ENCODE results near the gene ARMCX2. TPM values are rescaled to one million over a fixed set of nuclear protein-coding genes. Genes with fewer than 3 reads are reported as not detected.

Gene ARMCX2
- total RNA-seq (2014; rRNA removed; shearing (Covaris generic)) (150 and 156 TPM in 2 replicates), polyA plus RNA-seq (2016; fragmentation: Nextera tagmentation; extraction: Ambion mirVana) (31.8 and 35.5 TPM in 2 replicates)

- in situ Hi-C loops (cut with MboI) = loop anchor here (25.0 kb wide), 1 partner anchor 97 kb away; the partner anchor contains the start of gene ARMCX1
- Histone ChIP-seq H3K9me3 (ENCODE audit: low read depth) (no peaks in the 10 kb centered on the region), H3K4me1 (ENCODE audit: insufficient read depth) (no peaks in the 10 kb centered on the region), H3K9me2 (ENCODE audit: insufficient read depth) (no peaks in the 10 kb centered on the region), H3K27ac (peak within 1 kb of the TSS; percentile 76), H4K20me1 (ENCODE audit: insufficient read depth) (no peaks in the 10 kb centered on the region), H3K36me3 (ENCODE audit: low read depth) (no peaks in the 10 kb centered on the region; the same call in 1 of the 2 replicates), H3K79me2 (ENCODE audit: insufficient read depth) (peaks cover 23% of the 10 kb centered on the region), H2AFZ (peak within 1 kb of the TSS; percentile 81), H3K4me2 (ENCODE audit: unreplicated experiment) (peak within 1 kb of the TSS; percentile 73), H3F3A (ENCODE audit: insufficient read depth) (peaks cover 10% of the 10 kb centered on the region; the same call in 1 of the 2 replicates), H3K9ac (peak within 1 kb of the TSS; percentile 96), H3K27me3 (replicated peaks; ENCODE audit: insufficient read depth) (no peaks in the 10 kb centered on the region), H3K4me3 (peak within 1 kb of the TSS; percentile 92)
- DNase-seq = peak; percentile 79
- 0 to 3% methylated on average over 22 of the region's 22 CpGs for WGBS, 2 experiments (ENCODE audit: low coverage in 1 of 2, low lambda C conversion rate in 2 of 2, missing lambda C conversion rate in 2 of 2)
- TF ChIP-seq EZH2 (IDR thresholded peaks at IDR 0.05; ENCODE audit: insufficient read depth, poor library complexity, severe bottlenecking) (no peak), EZH2phosphoT487 (IDR thresholded peaks at IDR 0.05; ENCODE audit: insufficient read depth, low read depth) (no peak)
Measured at GRCh38 chrX:101659601-101660063, at the start of gene ARMCX2. TSS of gene ARMCX2 (minus strand) at chrX:101659850. CDS start at chrX:101657588, 2,262 bp downstream.

GRCh38 chrX:101709384-101709783 is 49.7 kb upstream of the ARMCX2 start:
- no peak for DNase-seq
- 46 to 64% methylated on average over 3 of the region's 3 CpGs for WGBS, 2 experiments (ENCODE audit: low coverage in 1 of 2, low lambda C conversion rate in 2 of 2, missing lambda C conversion rate in 2 of 2)
- H3K27me3 ChIP-seq (replicated peaks; ENCODE audit: insufficient read depth) = no peaks in the 10 kb centered on the region

GRCh38 chrX:101708163-101708562 is 48.5 kb upstream of the ARMCX2 start:
- no peak for TF ChIP-seq EZH2 (IDR thresholded peaks at IDR 0.05; ENCODE audit: insufficient read depth, poor library complexity, severe bottlenecking)
- TF ChIP-seq EZH2phosphoT487 (IDR thresholded peaks at IDR 0.05; ENCODE audit: insufficient read depth, low read depth) = no peak
- Histone ChIP-seq H3K27ac (no peak overlapping the region), H3K9me3 (ENCODE audit: low read depth) (no peaks in the 10 kb centered on the region), H2AFZ (no peak overlapping the region), H3K4me3 (no peak overlapping the region), H3K9ac (no peak overlapping the region), H3F3A (ENCODE audit: insufficient read depth) (no peaks in the 10 kb centered on the region), H3K4me1 (ENCODE audit: insufficient read depth) (no peaks in the 10 kb centered on the region), H4K20me1 (ENCODE audit: insufficient read depth) (no peaks in the 10 kb centered on the region), H3K9me2 (ENCODE audit: insufficient read depth) (no peaks in the 10 kb centered on the region), H3K27me3 (replicated peaks; ENCODE audit: insufficient read depth) (no peaks in the 10 kb centered on the region), H3K79me2 (ENCODE audit: insufficient read depth) (no peaks in the 10 kb centered on the region), H3K4me2 (ENCODE audit: unreplicated experiment) (no peak overlapping the region), H3K36me3 (ENCODE audit: low read depth) (no peaks in the 10 kb centered on the region)
- DNase-seq = peak; percentile 38
- in situ Hi-C loops (cut with MboI) = no loop called here
- 0 to 15% methylated on average over 2 to 3 of the region's 3 CpGs for WGBS, 2 experiments (ENCODE audit: low coverage in 1 of 2, low lambda C conversion rate in 2 of 2, missing lambda C conversion rate in 2 of 2)

More at GRCh38 chrX:101709384-101709783, 49.7 kb upstream of the ARMCX2 start:
- H3K9ac ChIP-seq = no peak overlapping the region
- in situ Hi-C loops (cut with MboI) = no loop called here
- no peak overlapping the region for H3K27ac ChIP-seq
- H3K36me3 ChIP-seq (ENCODE audit: low read depth) = no peaks in the 10 kb centered on the region
- H2AFZ ChIP-seq = no peak overlapping the region
- no peaks in the 10 kb centered on the region for H4K20me1 ChIP-seq (ENCODE audit: insufficient read depth)
- no peak overlapping the region for H3K4me2 ChIP-seq (ENCODE audit: unreplicated experiment)
- H3K4me3 ChIP-seq = no peak overlapping the region
- TF ChIP-seq EZH2phosphoT487 (IDR thresholded peaks at IDR 0.05; ENCODE audit: insufficient read depth, low read depth) (no peak), EZH2 (IDR thresholded peaks at IDR 0.05; ENCODE audit: insufficient read depth, poor library complexity, severe bottlenecking) (no peak)
- no peaks in the 10 kb centered on the region for H3K79me2 ChIP-seq (ENCODE audit: insufficient read depth)
- no peaks in the 10 kb centered on the region for H3K9me2 ChIP-seq (ENCODE audit: insufficient read depth)
- H3K9me3 ChIP-seq (ENCODE audit: low read depth) = no peaks in the 10 kb centered on the region
- H3K4me1 ChIP-seq (ENCODE audit: insufficient read depth) = no peaks in the 10 kb centered on the region
- H3F3A ChIP-seq (ENCODE audit: insufficient read depth) = no peaks in the 10 kb centered on the region

GRCh38 chrX:101693476-101693875 is 33.8 kb upstream of the ARMCX2 start:
- Histone ChIP-seq H3K9me3 (ENCODE audit: low read depth) (no peaks in the 10 kb centered on the region), H3K27me3 (replicated peaks; ENCODE audit: insufficient read depth) (no peaks in the 10 kb centered on the region), H3K9ac (no peak overlapping the region), H2AFZ (no peak overlapping the region), H3K36me3 (ENCODE audit: low read depth) (no peaks in the 10 kb centered on the region), H3K4me3 (no peak overlapping the region), H3K27ac (no peak overlapping the region), H3K4me2 (ENCODE audit: unreplicated experiment) (no peak overlapping the region), H3F3A (ENCODE audit: insufficient read depth) (no peaks in the 10 kb centered on the region), H3K9me2 (ENCODE audit: insufficient read depth) (no peaks in the 10 kb centered on the region), H3K79me2 (ENCODE audit: insufficient read depth) (no peaks in the 10 kb centered on the region), H4K20me1 (ENCODE audit: insufficient read depth) (no peaks in the 10 kb centered on the region), H3K4me1 (ENCODE audit: insufficient read depth) (no peaks in the 10 kb centered on the region)
- DNase-seq = no peak
- no peak for TF ChIP-seq EZH2 (IDR thresholded peaks at IDR 0.05; ENCODE audit: insufficient read depth, poor library complexity, severe bottlenecking)
- TF ChIP-seq EZH2phosphoT487 (IDR thresholded peaks at IDR 0.05; ENCODE audit: insufficient read depth, low read depth) = no peak
- in situ Hi-C loops (cut with MboI) = no loop called here
- 73 to 82% methylated on average over 4 of the region's 4 CpGs for WGBS, 2 experiments (ENCODE audit: low coverage in 1 of 2, low lambda C conversion rate in 2 of 2, missing lambda C conversion rate in 2 of 2)

Data from GM23248 (cell line).